Panc1 (cell line): ENCODE data around the gene ANTXR1. TPM values are rescaled to one million over a fixed set of nuclear protein-coding genes. Genes with fewer than 3 reads are reported as not detected.

Experiments used
- ATAC-seq: fragments of 200-7000 bp; cut with Tn5 transposase; 2 replicates; pipeline ENCODE4 v1.9.1; 2020; ENCODE audit warnings: mild to moderate bottlenecking, moderate library complexity
- BruUV-seq: library from RNA; stranded (reverse); fragments of 400-500 nt; replicated peaks from 2 replicates; lab custom pipeline; 2021; lab: Mats Ljungman, UMichigan
- CTCF ChIA-PET: fragments of 300-600 bp; sonication (Branson Sonifier 250); formaldehyde crosslinking; loops from one replicate; lab custom pipeline; 2022; ENCODE audit warnings: antibody characterized with exemption; lab: Charles Lee
- POLR2A ChIA-PET: fragments of 300-600 bp; sonication (Branson Sonifier 250); formaldehyde crosslinking; loops from one replicate; lab custom pipeline; 2022; ENCODE audit warnings: antibody characterized with exemption; lab: Charles Lee
- DNase-seq: peaks from one replicate; pipeline ENCODE4 v3.0.0-alpha.2; 2010; ENCODE audit warnings: low read depth, low spot score
- H3K27ac ChIP-seq: 2 replicates; pipeline ENCODE4 v1.5.1; 2011; ENCODE audit warnings: mild to moderate bottlenecking, low read length, inconsistent platforms
- H3K27me3 ChIP-seq: fragments of 200-500 bp; sonication (Bioruptor generic); 2 replicates; pipeline ENCODE4 v1.6.0; 2014; ENCODE audit warnings: low read length, inconsistent platforms; ENCODE audit not compliant: control insufficient read depth, insufficient read depth
- H3K36me3 ChIP-seq: fragments of 200-500 bp; sonication (Bioruptor generic); 2 replicates; pipeline ENCODE4 v1.5.1; 2014; ENCODE audit warnings: inconsistent platforms, mild to moderate bottlenecking, low read length, moderate library complexity; ENCODE audit not compliant: control insufficient read depth, insufficient read depth
- H3K4me1 ChIP-seq: 2 replicates; pipeline ENCODE4 v1.5.1; 2011; ENCODE audit warnings: inconsistent platforms, mild to moderate bottlenecking, low read length, moderate library complexity; ENCODE audit not compliant: control insufficient read depth, insufficient read depth
- H3K4me3 ChIP-seq, 2 experiments: 2 replicates each; pipeline ENCODE4 v1.5.1; 2011 to 2012; ENCODE audit warnings: low read depth in 2 of 2, low read length in 2 of 2, mild to moderate bottlenecking in 2 of 2, inconsistent platforms in 1 of 2, moderate library complexity in 1 of 2
- H3K9me3 ChIP-seq: fragments of 200-500 bp; sonication (Bioruptor generic); 2 replicates; pipeline ENCODE4 v1.5.1; 2014; ENCODE audit warnings: low read depth, mild to moderate bottlenecking, inconsistent platforms, low read length, moderate library complexity; ENCODE audit not compliant: control insufficient read depth, insufficient read depth
- POLR2AphosphoS5 ChIP-seq: IDR thresholded peaks from 2 replicates; pipeline ENCODE4 v1.6.1; 2012; ENCODE audit warnings: mild to moderate bottlenecking, low read depth, low read length, moderate library complexity
- SIN3A ChIP-seq: IDR thresholded peaks from 2 replicates; pipeline ENCODE4 v1.6.1; 2012; ENCODE audit warnings: low read depth, mild to moderate bottlenecking, low read length, moderate library complexity, borderline replicate concordance; ENCODE audit not compliant: insufficient read depth
- TCF7L2 ChIP-seq: IDR thresholded peaks from 2 replicates; pipeline ENCODE4 v1.6.1; 2011; ENCODE audit warnings: mild to moderate bottlenecking, low read depth, low read length, inconsistent platforms
- in situ Hi-C: cut with HindIII; loops from 2 replicates; pipeline ENCODE4 v1.10.0; 2016; ENCODE audit warnings: low sequenced_read_pairs, low pct_unique_long_range_greater_than_20kb
- intact Hi-C: fragments of 100-400 bp; cut with micrococcal nuclease; formaldehyde crosslinking; loops from one replicate; pipeline ENCODE4 v1.10.0; 2022; ENCODE audit not compliant: unreplicated experiment
- total RNA-seq: library from RNA; stranded (reverse); gene quantifications from one replicate; pipeline ENCODE4 v1.2.1, GENCODE V29; 2021; ENCODE audit not compliant: unreplicated experiment
- TF ChIP-seq, protein P1 (sequence below): fragments of 450-650 bp; IDR thresholded peaks from 2 replicates; pipeline ENCODE4 v1.5.1; 2017; ENCODE audit warnings: mild to moderate bottlenecking
- TF ChIP-seq, protein P2 (sequence below), 2 experiments: IDR thresholded peaks; 2 replicates each; pipeline ENCODE4 v1.6.1; 2011 to 2012; ENCODE audit warnings: low read depth in 2 of 2, control low read depth in 1 of 2, low read length in 1 of 2, mild to moderate bottlenecking in 1 of 2, moderate library complexity in 1 of 2; ENCODE audit not compliant: insufficient read depth in 1 of 2

The ANTXR1 gene
- total RNA-seq, 1 experiment from 2014 or later: 132 TPM

DNA sequence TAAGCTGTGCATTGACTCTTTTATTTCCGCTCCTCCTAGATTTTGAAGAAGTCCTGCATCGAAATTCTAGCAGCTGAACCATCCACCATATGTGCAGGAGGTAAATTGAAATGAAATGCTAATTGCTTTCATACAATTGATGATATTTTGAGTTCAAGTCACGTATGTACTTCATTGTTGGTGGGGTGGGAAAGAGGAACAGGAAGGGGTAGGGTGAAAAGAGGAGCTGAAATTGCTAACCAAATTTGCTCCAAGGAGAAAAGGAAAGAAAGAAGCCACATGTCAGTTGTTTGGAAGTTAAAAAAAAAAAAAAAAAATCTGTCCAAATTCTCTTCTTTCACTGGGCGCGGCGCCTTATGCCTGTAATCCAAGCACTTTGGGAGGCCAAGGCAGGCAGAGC is 77.8 kb downstream of the ANTXR1 start:
- H3K4me3 ChIP-seq: no peak overlapping the region
- BruUV-seq: no TSS peak
- ChIA-PET CTCF (interaction anchor here (0.6 to 0.7 kb wide), 2 partner anchors 51 to 77 kb away, joined by 3 to 5 read pairs; no protein-coding TSS in a partner anchor), POLR2A (no interaction called here)
- intact Hi-C loops (no loop called here), in situ Hi-C loops (no loop called here)
- no peak for DNase-seq
- TF ChIP-seq TCF7L2 (no peak), POLR2AphosphoS5 (no peak), SIN3A (no peak)
- TF ChIP-seq, protein P1, sequence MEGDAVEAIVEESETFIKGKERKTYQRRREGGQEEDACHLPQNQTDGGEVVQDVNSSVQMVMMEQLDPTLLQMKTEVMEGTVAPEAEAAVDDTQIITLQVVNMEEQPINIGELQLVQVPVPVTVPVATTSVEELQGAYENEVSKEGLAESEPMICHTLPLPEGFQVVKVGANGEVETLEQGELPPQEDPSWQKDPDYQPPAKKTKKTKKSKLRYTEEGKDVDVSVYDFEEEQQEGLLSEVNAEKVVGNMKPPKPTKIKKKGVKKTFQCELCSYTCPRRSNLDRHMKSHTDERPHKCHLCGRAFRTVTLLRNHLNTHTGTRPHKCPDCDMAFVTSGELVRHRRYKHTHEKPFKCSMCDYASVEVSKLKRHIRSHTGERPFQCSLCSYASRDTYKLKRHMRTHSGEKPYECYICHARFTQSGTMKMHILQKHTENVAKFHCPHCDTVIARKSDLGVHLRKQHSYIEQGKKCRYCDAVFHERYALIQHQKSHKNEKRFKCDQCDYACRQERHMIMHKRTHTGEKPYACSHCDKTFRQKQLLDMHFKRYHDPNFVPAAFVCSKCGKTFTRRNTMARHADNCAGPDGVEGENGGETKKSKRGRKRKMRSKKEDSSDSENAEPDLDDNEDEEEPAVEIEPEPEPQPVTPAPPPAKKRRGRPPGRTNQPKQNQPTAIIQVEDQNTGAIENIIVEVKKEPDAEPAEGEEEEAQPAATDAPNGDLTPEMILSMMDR: no peak
- TF ChIP-seq, protein P2, sequence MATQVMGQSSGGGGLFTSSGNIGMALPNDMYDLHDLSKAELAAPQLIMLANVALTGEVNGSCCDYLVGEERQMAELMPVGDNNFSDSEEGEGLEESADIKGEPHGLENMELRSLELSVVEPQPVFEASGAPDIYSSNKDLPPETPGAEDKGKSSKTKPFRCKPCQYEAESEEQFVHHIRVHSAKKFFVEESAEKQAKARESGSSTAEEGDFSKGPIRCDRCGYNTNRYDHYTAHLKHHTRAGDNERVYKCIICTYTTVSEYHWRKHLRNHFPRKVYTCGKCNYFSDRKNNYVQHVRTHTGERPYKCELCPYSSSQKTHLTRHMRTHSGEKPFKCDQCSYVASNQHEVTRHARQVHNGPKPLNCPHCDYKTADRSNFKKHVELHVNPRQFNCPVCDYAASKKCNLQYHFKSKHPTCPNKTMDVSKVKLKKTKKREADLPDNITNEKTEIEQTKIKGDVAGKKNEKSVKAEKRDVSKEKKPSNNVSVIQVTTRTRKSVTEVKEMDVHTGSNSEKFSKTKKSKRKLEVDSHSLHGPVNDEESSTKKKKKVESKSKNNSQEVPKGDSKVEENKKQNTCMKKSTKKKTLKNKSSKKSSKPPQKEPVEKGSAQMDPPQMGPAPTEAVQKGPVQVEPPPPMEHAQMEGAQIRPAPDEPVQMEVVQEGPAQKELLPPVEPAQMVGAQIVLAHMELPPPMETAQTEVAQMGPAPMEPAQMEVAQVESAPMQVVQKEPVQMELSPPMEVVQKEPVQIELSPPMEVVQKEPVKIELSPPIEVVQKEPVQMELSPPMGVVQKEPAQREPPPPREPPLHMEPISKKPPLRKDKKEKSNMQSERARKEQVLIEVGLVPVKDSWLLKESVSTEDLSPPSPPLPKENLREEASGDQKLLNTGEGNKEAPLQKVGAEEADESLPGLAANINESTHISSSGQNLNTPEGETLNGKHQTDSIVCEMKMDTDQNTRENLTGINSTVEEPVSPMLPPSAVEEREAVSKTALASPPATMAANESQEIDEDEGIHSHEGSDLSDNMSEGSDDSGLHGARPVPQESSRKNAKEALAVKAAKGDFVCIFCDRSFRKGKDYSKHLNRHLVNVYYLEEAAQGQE (IDR thresholded peaks at IDR 0.05; ENCODE audit: insufficient read depth in 1 of 2, low read depth in 2 of 2, low read length in 1 of 2): no peak
- H3K9me3 ChIP-seq: no peaks in the 10 kb centered on the region
- ATAC-seq: no peak
- H3K4me1 ChIP-seq: peaks cover 5% of the 10 kb centered on the region
- no peak overlapping the region for H3K27ac ChIP-seq
- no peaks in the 10 kb centered on the region for H3K27me3 ChIP-seq
- H3K36me3 ChIP-seq: peaks cover 10% of the 10 kb centered on the region

DNA sequence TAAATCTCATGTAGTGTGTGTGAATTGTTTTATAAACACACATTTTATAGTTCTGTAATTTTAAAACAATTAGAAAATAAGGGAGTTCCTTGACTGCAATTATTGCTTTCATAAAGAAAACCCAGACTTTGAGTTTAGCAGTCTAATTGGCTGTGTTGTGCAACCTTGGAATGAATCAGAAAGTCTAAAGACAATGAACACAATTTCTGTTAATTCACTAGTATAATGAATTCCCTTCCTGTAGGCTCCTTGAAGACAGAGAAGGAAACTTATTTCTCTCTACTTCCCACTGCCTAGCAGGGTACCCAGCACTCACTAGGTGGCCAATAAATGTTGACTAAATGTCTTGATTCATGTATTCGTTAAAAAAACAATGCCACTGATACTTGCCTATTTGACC is 79.9 kb downstream of the ANTXR1 start:
- in situ Hi-C loops (no loop called here), intact Hi-C loops (no loop called here)
- peaks cover 10% of the 10 kb centered on the region for H3K36me3 ChIP-seq
- no peaks in the 10 kb centered on the region for H3K9me3 ChIP-seq
- ATAC-seq: no peak
- ChIA-PET CTCF (no interaction called here), POLR2A (no interaction called here)
- H3K27me3 ChIP-seq: no peaks in the 10 kb centered on the region
- DNase-seq: no peak
- no peak overlapping the region for H3K4me3 ChIP-seq
- no peak for TF ChIP-seq SIN3A
- TF ChIP-seq, protein P1: no peak
- no TSS peak for BruUV-seq
- peak overlapping the region; percentile 4; the same call in 1 of the 2 replicates for H3K27ac ChIP-seq
- peaks cover 4% of the 10 kb centered on the region for H3K4me1 ChIP-seq
